ENCODE data around the gene ANO4. TPM values are rescaled to one million over a fixed set of nuclear protein-coding genes. Genes with fewer than 3 reads are reported as not detected.

Gene ANO4
- total RNA-seq, 4 donors from 2014 or later: 0.27 to 0.78 (median 0.48) TPM

DNA sequence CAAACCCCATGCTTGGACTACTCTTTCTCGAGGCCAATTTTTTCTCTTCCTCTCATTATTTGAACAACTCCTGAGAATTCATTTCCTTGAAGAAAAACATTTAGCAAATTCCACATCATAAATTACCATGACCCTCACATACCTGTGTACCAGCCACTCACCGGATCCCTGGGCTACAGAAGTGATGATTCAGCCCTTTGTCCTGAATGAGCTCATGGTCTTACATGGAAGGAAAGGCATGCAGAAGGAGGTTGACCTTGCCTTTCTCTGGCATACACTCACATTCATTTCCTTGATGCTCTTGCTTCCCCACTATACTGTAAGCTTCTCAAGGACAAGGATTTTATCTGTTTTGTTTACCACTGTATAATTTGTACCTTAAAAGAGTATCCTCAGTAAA, 224.0 kb downstream of the ANO4 start:
- intact Hi-C loops (cut with DNase I): no loop called here
- H3K27ac ChIP-seq: no peak overlapping the region
- DNase-seq: no peak
- H3K36me3 ChIP-seq: no peaks in the 10 kb centered on the region
- 60 to 67% methylated on average over 2 of the region's 2 CpGs for WGBS, 2 donors
- H3K9me3 ChIP-seq: no peaks in the 10 kb centered on the region
- H3K27me3 ChIP-seq: no peaks in the 10 kb centered on the region
- H3K4me3 ChIP-seq (replicated peaks in 1 of 3): no peak overlapping the region
- no peak for TF ChIP-seq CTCF (IDR thresholded peaks at IDR 0.05)
- no peak for TF ChIP-seq POLR2A (IDR thresholded peaks at IDR 0.05)
- H3K4me1 ChIP-seq: no peaks in the 10 kb centered on the region

GRCh38 chr12:101019201-101019600, 224.6 kb downstream of the ANO4 start:
- no peak overlapping the region for H3K4me3 ChIP-seq (replicated peaks in 1 of 3)
- intact Hi-C loops (cut with DNase I): no loop called here
- no peaks in the 10 kb centered on the region for H3K27me3 ChIP-seq
- 81 to 86% methylated on average over 4 of the region's 4 CpGs for WGBS, 2 donors
- DNase-seq: no peak
- H3K9me3 ChIP-seq: no peaks in the 10 kb centered on the region
- H3K36me3 ChIP-seq: no peaks in the 10 kb centered on the region
- TF ChIP-seq POLR2A (IDR thresholded peaks at IDR 0.05) (no peak), CTCF (IDR thresholded peaks at IDR 0.05) (no peak)
- H3K4me1 ChIP-seq: no peaks in the 10 kb centered on the region
- no peak overlapping the region for H3K27ac ChIP-seq

DNA sequence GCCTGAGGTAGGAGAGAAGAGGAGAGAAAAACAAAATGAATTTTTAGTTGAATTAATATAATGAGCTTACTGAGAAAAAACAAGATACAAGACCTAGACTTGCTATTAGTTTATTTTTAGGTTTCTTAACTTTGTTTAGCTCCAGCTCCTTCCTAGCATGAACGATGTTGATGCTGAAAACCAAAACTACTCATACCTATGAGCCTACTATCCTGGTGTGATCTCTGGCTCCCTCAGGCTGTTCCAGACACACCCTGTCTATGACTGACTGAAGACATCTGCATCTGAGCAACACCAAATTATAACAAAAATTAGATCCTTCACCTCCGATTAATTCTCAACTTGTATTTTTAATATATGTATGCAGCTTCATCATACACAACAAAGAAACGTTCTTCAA, 225.1 kb downstream of the ANO4 start:
- no peak for DNase-seq
- Histone ChIP-seq H3K27me3 (no peaks in the 10 kb centered on the region), H3K27ac (no peak overlapping the region), H3K36me3 (no peaks in the 10 kb centered on the region), H3K9me3 (no peaks in the 10 kb centered on the region), H3K4me3 (replicated peaks in 1 of 3) (no peak overlapping the region), H3K4me1 (no peaks in the 10 kb centered on the region)
- intact Hi-C loops (cut with DNase I): no loop called here
- WGBS, 2 donors: 85% methylated on average over 3 of the region's 3 CpGs
- no peak for TF ChIP-seq CTCF (IDR thresholded peaks at IDR 0.05)
- no peak for TF ChIP-seq POLR2A (IDR thresholded peaks at IDR 0.05)

- no peak overlapping the region for H3K27ac ChIP-seq
- TF ChIP-seq CTCF (IDR thresholded peaks at IDR 0.05) (no peak), POLR2A (IDR thresholded peaks at IDR 0.05) (no peak)
- no peak for DNase-seq
- no peaks in the 10 kb centered on the region for H3K36me3 ChIP-seq
- no peaks in the 10 kb centered on the region for H3K4me1 ChIP-seq
- H3K9me3 ChIP-seq: no peaks in the 10 kb centered on the region
- WGBS, 2 donors: 82 to 85% methylated on average over 3 of the region's 3 CpGs
- intact Hi-C loops (cut with DNase I): no loop called here
- H3K27me3 ChIP-seq: no peaks in the 10 kb centered on the region
- no peak overlapping the region for H3K4me3 ChIP-seq (replicated peaks in 1 of 3)
These were observed 226.9 kb downstream of the ANO4 start for GRCh38 chr12:101021442-101021841.

DNA sequence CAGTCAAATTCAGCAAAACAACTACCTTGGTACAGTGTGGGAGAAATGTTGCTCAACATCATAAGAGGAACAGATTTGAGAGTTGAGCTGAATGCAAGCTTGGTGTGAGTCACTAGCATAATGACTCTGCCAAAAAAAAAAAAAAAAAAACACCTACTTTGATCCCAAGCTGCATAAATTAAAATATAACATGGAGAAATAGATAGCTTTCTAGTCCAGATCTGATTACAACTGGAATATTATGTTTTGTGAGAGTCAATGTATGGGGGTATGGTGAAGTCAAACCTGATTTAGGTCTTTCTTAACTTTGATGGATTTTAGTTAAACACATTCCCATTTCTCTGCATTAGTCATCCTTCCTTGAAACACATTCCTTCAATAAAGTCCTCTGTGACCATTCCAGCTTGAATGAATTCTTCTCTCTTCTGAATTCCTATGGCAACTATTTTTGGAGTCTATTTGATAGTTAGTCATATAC, 227.4 kb downstream of the ANO4 start:
- TF ChIP-seq CTCF (IDR thresholded peaks at IDR 0.05) (no peak), POLR2A (IDR thresholded peaks at IDR 0.05) (no peak)

More for the DNA sequence above, 227.4 kb downstream of the ANO4 start:
- Histone ChIP-seq H3K4me3 (replicated peaks in 1 of 3) (no peak overlapping the region), H3K9me3 (no peaks in the 10 kb centered on the region), H3K4me1 (no peaks in the 10 kb centered on the region), H3K27ac (no peak overlapping the region), H3K36me3 (no peaks in the 10 kb centered on the region), H3K27me3 (no peaks in the 10 kb centered on the region)
- intact Hi-C loops (cut with DNase I): no loop called here
- no peak for DNase-seq
